ENCODE measurements around the gene SAE1. TPM values are rescaled to one million over a fixed set of nuclear protein-coding genes. Genes with fewer than 3 reads are reported as not detected.

SAE1 gene
- total RNA-seq, 1 experiment from 2014 or later = 314 TPM

- H3K27me3 ChIP-seq (replicated peaks; ENCODE audit: insufficient read depth, low read depth, low read length, poor library complexity) = no peaks in the 10 kb centered on the region
- peaks cover 17% of the 10 kb centered on the region for H3K4me1 ChIP-seq (ENCODE audit: insufficient read depth, low read length, poor library complexity, severe bottlenecking)
- no peak overlapping the region for H3K4me3 ChIP-seq (ENCODE audit: low read depth, low read length, poor library complexity, severe bottlenecking)
- DNase-seq (ENCODE audit: low spot score) = peak; percentile 26
- peaks cover 23% of the 10 kb centered on the region for H3K36me3 ChIP-seq (ENCODE audit: insufficient read depth, low read length, poor library complexity, severe bottlenecking)
- CTCF ChIA-PET = no interaction called here
- TF ChIP-seq CTCF (conservative IDR thresholded peaks at IDR 0.05; ENCODE audit: low read depth, low read length) = no peak
- no peak for TF ChIP-seq EZH2 (IDR thresholded peaks at IDR 0.05; ENCODE audit: borderline replicate concordance, low read depth, low read length, poor library complexity, severe bottlenecking)
- intact Hi-C loops (cut with micrococcal nuclease; ENCODE audit: unreplicated experiment) = no loop called here
- no peaks in the 10 kb centered on the region for H3K9me3 ChIP-seq (ENCODE audit: low read depth, low read length, poor library complexity, severe bottlenecking)
- POLR2A ChIA-PET (ENCODE audit: low non-redundant PET) = interaction anchor here (0.5 to 0.7 kb wide), 3 partner anchors 12 to 16 kb away, joined by 3 read pairs; partner anchors contain the start of gene ZC3H4
- peak overlapping the region; percentile 52 for H3K27ac ChIP-seq (ENCODE audit: low read depth, low read length, poor library complexity, severe bottlenecking)
- no TSS peak for BruUV-seq (replicated peaks)
Measured at GRCh38 chr19:47097396-47098201, 33.0 kb upstream of the SAE1 start.

DNA sequence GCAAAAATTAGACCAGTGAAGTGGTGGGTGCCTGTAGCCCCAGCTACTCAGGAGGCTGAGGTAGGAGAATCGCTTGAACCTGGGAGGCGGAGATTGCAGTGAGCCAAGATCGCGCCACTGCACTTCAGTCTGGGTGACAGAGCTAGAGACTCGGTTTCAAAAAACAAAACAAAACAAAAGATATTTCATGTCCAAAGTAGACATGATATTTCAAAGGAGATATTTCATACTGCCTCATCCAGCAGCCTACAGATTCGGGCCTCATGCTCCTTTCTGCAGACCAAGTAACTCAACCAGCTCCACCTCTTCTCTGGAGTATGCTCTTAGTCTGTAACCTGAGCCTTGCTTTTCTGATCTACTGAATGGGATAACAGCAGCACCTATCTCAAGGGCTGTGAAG lies 32.0 kb upstream of the SAE1 start:
- Histone ChIP-seq H3K36me3 (ENCODE audit: insufficient read depth, low read length, poor library complexity, severe bottlenecking) (peaks cover 13% of the 10 kb centered on the region), H3K27ac (ENCODE audit: low read depth, low read length, poor library complexity, severe bottlenecking) (peak overlapping the region; percentile 52), H3K4me3 (ENCODE audit: low read depth, low read length, poor library complexity, severe bottlenecking) (no peak overlapping the region), H3K27me3 (replicated peaks; ENCODE audit: insufficient read depth, low read depth, low read length, poor library complexity) (no peaks in the 10 kb centered on the region), H3K9me3 (ENCODE audit: low read depth, low read length, poor library complexity, severe bottlenecking) (no peaks in the 10 kb centered on the region), H3K4me1 (ENCODE audit: insufficient read depth, low read length, poor library complexity, severe bottlenecking) (peaks cover 17% of the 10 kb centered on the region)
- intact Hi-C loops (cut with micrococcal nuclease; ENCODE audit: unreplicated experiment) = no loop called here
- no peak for DNase-seq (ENCODE audit: low spot score)
- CTCF ChIA-PET = no interaction called here
- TF ChIP-seq EZH2 (IDR thresholded peaks at IDR 0.05; ENCODE audit: borderline replicate concordance, low read depth, low read length, poor library complexity, severe bottlenecking) = no peak
- POLR2A ChIA-PET (ENCODE audit: low non-redundant PET) = interaction anchor here (0.7 kb wide), 1 partner anchor 11 kb away, joined by 3 read pairs; no protein-coding TSS in a partner anchor
- no TSS peak for BruUV-seq (replicated peaks)

- no TSS peak for BruUV-seq (replicated peaks)
- H3K36me3 ChIP-seq (ENCODE audit: insufficient read depth, low read length, poor library complexity, severe bottlenecking) = peaks cover 6% of the 10 kb centered on the region
- no peak overlapping the region for H3K4me3 ChIP-seq (ENCODE audit: low read depth, low read length, poor library complexity, severe bottlenecking)
- H3K27me3 ChIP-seq (replicated peaks; ENCODE audit: insufficient read depth, low read depth, low read length, poor library complexity) = no peaks in the 10 kb centered on the region
- intact Hi-C loops (cut with micrococcal nuclease; ENCODE audit: unreplicated experiment) = no loop called here
- POLR2A ChIA-PET (ENCODE audit: low non-redundant PET) = no interaction called here
- H3K9me3 ChIP-seq (ENCODE audit: low read depth, low read length, poor library complexity, severe bottlenecking) = no peaks in the 10 kb centered on the region
- CTCF ChIA-PET = interaction anchor here (0.6 kb wide), 1 partner anchor 87 kb away, joined by 11 read pairs; no protein-coding TSS in a partner anchor
- H3K27ac ChIP-seq (ENCODE audit: low read depth, low read length, poor library complexity, severe bottlenecking) = no peak overlapping the region
- TF ChIP-seq EZH2 (IDR thresholded peaks at IDR 0.05; ENCODE audit: borderline replicate concordance, low read depth, low read length, poor library complexity, severe bottlenecking) (no peak), CTCF (conservative IDR thresholded peaks at IDR 0.05; ENCODE audit: low read depth, low read length) (no peak)
- peaks cover 17% of the 10 kb centered on the region for H3K4me1 ChIP-seq (ENCODE audit: insufficient read depth, low read length, poor library complexity, severe bottlenecking)
- DNase-seq (ENCODE audit: low spot score) = no peak
Measured at GRCh38 chr19:47099576-47100050, 31.0 kb upstream of the SAE1 start.
